Stomach (tissue), 4 donors: ENCODE results near the gene MTFP1.
"Not testable (repeated sequence)": the region's sequence is repeated elsewhere in the genome, so short reads cannot be mapped to it uniquely, and the experiment has no call there.

ENCODE experiments used
- CTCF ChIP-seq, 7 experiments: fragments of 450-650 bp in 4 of 7; fragments of 200-600 bp in 3 of 7; sonication (generic) in 3 of 7; IDR thresholded peaks; one replicate each; pipeline ENCODE4 v1.5.1; 2016 to 2019; ENCODE audit warnings: antibody characterized with exemption in 7 of 7, control low read depth in 2 of 7, mild to moderate bottlenecking in 1 of 7
- EP300 ChIP-seq: sonication (generic); formaldehyde crosslinking; IDR thresholded peaks from one replicate; pipeline ENCODE4 v1.6.1; 2017; ENCODE audit warnings: antibody characterized with exemption
- POLR2A ChIP-seq, 4 donors: fragments of 450-650 bp; IDR thresholded peaks; one replicate each; pipeline ENCODE4 v1.6.1; 2016; ENCODE audit warnings: antibody characterized with exemption in 4 of 4, control low read depth in 2 of 4, mild to moderate bottlenecking in 1 of 4, moderate library complexity in 1 of 4
- POLR2AphosphoS5 ChIP-seq, 3 donors: sonication (generic); formaldehyde crosslinking; IDR thresholded peaks; one replicate each; pipeline ENCODE4 v1.6.1; 2016; ENCODE audit warnings: antibody characterized with exemption in 3 of 3

- not testable (repeated sequence) for TF ChIP-seq POLR2AphosphoS5 (IDR thresholded peaks at IDR 0.05); CTCF (IDR thresholded peaks at IDR 0.05); POLR2A (IDR thresholded peaks at IDR 0.05); EP300
Measured at GRCh38 chr22:30402766-30403104, 22.8 kb upstream of the MTFP1 start.
